Karpas-422 (cell line): ENCODE measurements around the gene SLC6A3. TPM values are rescaled to one million over a fixed set of nuclear protein-coding genes. Genes with fewer than 3 reads are reported as not detected.

Experiments
- DNase-seq: peaks from one replicate; pipeline ENCODE4 v3.0.0-alpha.2; 2015
- H2AFZ ChIP-seq: fragments of 200-600 bp; sonication (generic); 2 replicates; pipeline ENCODE4 v1.6.1; 2014; ENCODE audit warnings: antibody characterized with exemption, low read length, mixed read lengths
- H3K27ac ChIP-seq: fragments of 200-600 bp; sonication (generic); 2 replicates; pipeline ENCODE4 v1.5.1; 2014; ENCODE audit warnings: mild to moderate bottlenecking, low read length, moderate library complexity
- H3K27me3 ChIP-seq: fragments of 200-600 bp; sonication (generic); 2 replicates; pipeline ENCODE4 v1.6.1; 2014; ENCODE audit warnings: low read length, mixed read lengths
- H3K36me3 ChIP-seq: fragments of 200-600 bp; sonication (generic); 2 replicates; pipeline ENCODE4 v1.6.1; 2014; ENCODE audit warnings: low read length, mixed read lengths; ENCODE audit not compliant: insufficient read depth
- H3K4me1 ChIP-seq: fragments of 200-600 bp; sonication (generic); 2 replicates; pipeline ENCODE4 v1.6.1; 2014; ENCODE audit warnings: mild to moderate bottlenecking, low read length, mixed read lengths
- H3K4me2 ChIP-seq: fragments of 200-600 bp; sonication (generic); 2 replicates; pipeline ENCODE4 v1.6.1; 2014; ENCODE audit warnings: low read length, low read depth, mild to moderate bottlenecking; ENCODE audit not compliant: poor library complexity, severe bottlenecking
- H3K4me3 ChIP-seq: fragments of 200-600 bp; sonication (generic); 2 replicates; pipeline ENCODE4 v1.5.1; 2014; ENCODE audit warnings: mild to moderate bottlenecking, antibody characterized with exemption, low read length, mixed read lengths
- H3K79me2 ChIP-seq: fragments of 200-600 bp; sonication (generic); 2 replicates; pipeline ENCODE4 v1.6.1; 2014; ENCODE audit warnings: mild to moderate bottlenecking, low read length, mixed read lengths
- H3K9ac ChIP-seq: fragments of 200-600 bp; sonication (generic); 2 replicates; pipeline ENCODE4 v1.6.0; 2014; ENCODE audit warnings: low read length
- H3K9me2 ChIP-seq: fragments of 200-600 bp; sonication (generic), shearing (Covaris generic); replicated peaks from 2 replicates; pipeline ENCODE4 v1.6.0; 2014; ENCODE audit warnings: mild to moderate bottlenecking, low read length, moderate library complexity; ENCODE audit not compliant: insufficient read depth
- H3K9me3 ChIP-seq: fragments of 300-700, 200-600 bp; sonication (generic); 2 replicates; pipeline ENCODE4 v1.6.1; 2014; ENCODE audit warnings: low read length, mixed read lengths
- H4K20me1 ChIP-seq: fragments of 200-600 bp; sonication (generic); 2 replicates; pipeline ENCODE4 v1.6.1; 2014; ENCODE audit warnings: mild to moderate bottlenecking, antibody characterized with exemption, low read length, low read depth; ENCODE audit not compliant: insufficient read depth
- total RNA-seq: library from RNA; depleted of rRNA; stranded (reverse); fragments of >200 nt; shearing (Covaris generic); gene quantifications from 2 replicates; pipeline ENCODE4 v1.2.3, GENCODE V29; 2014; ENCODE audit warnings: low replicate concordance

SLC6A3 gene
- total RNA-seq, 1 experiment from 2014 or later, result not detected

DNA sequence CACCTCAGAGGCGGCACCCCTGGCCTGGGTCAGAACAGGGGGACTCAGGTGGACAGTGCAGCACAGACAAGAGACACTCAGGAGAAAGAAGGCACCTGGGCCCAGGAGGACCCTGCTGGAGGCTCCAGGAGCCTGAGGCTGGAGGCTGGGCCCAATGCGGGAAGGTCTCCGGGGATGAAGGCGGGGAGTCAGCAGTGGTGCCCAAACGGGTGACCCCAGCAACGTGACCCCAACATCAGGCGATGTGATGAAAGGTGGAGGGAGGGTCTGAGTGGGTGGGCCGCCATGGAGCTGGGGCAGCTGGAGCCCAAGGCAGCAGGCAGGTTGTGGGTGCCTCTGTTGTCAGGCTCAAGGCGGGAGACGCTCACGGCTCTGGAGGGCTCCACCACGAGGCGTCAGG lies 41.0 kb upstream of the SLC6A3 start:
- H3K27ac ChIP-seq, result no peak overlapping the region
- no peak for DNase-seq
- H3K9me2 ChIP-seq, result no peaks in the 10 kb centered on the region
- peaks cover 9% of the 10 kb centered on the region; the same call in 1 of the 2 replicates for H3K36me3 ChIP-seq
- H3K27me3 ChIP-seq, result no peaks in the 10 kb centered on the region
- H3K9ac ChIP-seq, result no peak overlapping the region
- no peaks in the 10 kb centered on the region for H3K9me3 ChIP-seq
- no peak overlapping the region for H3K4me3 ChIP-seq
- H3K4me2 ChIP-seq, result no peak overlapping the region
- no peak overlapping the region for H2AFZ ChIP-seq
- H4K20me1 ChIP-seq, result peaks cover 8% of the 10 kb centered on the region; the same call in 1 of the 2 replicates
- no peaks in the 10 kb centered on the region; the same call in 1 of the 2 replicates for H3K79me2 ChIP-seq
- peaks cover 47% of the 10 kb centered on the region for H3K4me1 ChIP-seq

GRCh38 chr5:1485579-1486118 lies 40.4 kb upstream of the SLC6A3 start:
- no peak overlapping the region for H3K4me3 ChIP-seq
- H3K79me2 ChIP-seq, result no peaks in the 10 kb centered on the region; the same call in 1 of the 2 replicates
- H3K9me3 ChIP-seq, result no peaks in the 10 kb centered on the region
- peaks cover 8% of the 10 kb centered on the region; the same call in 1 of the 2 replicates for H4K20me1 ChIP-seq
- no peak overlapping the region for H2AFZ ChIP-seq
- H3K27ac ChIP-seq, result peak overlapping the region; percentile 73
- peaks cover 52% of the 10 kb centered on the region for H3K4me1 ChIP-seq
- no peaks in the 10 kb centered on the region for H3K27me3 ChIP-seq
- no peaks in the 10 kb centered on the region for H3K9me2 ChIP-seq
- peak overlapping the region; percentile 23 for H3K4me2 ChIP-seq
- peaks cover 9% of the 10 kb centered on the region; the same call in 1 of the 2 replicates for H3K36me3 ChIP-seq
- no peak for DNase-seq
- H3K9ac ChIP-seq, result peak overlapping the region; percentile 38; the same call in 1 of the 2 replicates

DNA sequence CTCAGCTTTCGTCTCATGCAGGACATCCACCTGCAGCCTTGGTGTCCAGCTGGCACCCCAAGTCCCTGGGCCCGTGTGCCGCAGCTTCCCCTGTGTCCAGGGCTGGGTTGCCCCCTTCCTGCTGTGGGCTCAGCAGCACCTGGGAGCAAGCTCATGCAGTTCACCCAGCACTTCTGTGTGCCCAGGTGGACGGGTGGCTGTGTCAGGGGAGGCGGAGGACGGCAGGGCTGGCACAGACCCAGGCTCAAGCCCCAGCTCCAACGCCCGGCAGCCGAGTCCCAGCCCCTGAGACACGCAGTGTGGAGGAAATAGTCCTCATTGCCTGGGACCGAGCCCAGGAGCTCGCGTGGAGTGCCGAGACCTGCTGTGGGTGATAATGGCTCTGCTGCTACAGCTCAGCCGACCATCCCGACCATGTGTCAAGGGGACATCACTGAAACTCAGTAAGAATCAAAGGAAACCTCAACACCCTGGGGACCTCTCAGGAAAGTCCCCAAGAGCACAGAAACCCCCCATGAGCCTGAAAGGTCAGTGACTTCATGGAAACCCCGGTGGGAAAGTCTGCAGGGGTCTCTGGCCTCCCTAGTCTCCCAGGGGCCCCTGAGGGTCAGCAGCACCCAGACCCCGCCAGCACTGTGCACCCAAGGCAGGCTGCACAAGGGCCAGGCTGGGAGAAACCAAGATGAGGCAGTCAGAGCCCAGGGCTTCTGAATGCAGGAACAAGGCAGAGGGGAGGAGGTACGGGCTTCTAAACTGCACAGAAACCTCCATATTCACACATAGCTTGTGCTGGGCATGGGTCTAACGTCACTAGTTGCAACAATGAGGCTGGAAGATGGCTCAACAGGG lies 39.7 kb upstream of the SLC6A3 start:
- DNase-seq, result peak; percentile 54

GRCh38 chr5:1483856-1484729 lies 38.9 kb upstream of the SLC6A3 start:
- Histone ChIP-seq H3K9me2 (no peaks in the 10 kb centered on the region), H3K4me3 (no peak overlapping the region), H2AFZ (no peak overlapping the region), H4K20me1 (peaks cover 11% of the 10 kb centered on the region; the same call in 1 of the 2 replicates), H3K27ac (peak overlapping the region; percentile 73), H3K36me3 (peaks cover 13% of the 10 kb centered on the region; the same call in 1 of the 2 replicates), H3K9ac (0 out of 2 replicates have a peak overlapping the region, but pooled peaks have one; percentile 38), H3K4me1 (peaks cover 51% of the 10 kb centered on the region), H3K79me2 (no peaks in the 10 kb centered on the region; the same call in 1 of the 2 replicates), H3K9me3 (no peaks in the 10 kb centered on the region), H3K4me2 (no peak overlapping the region), H3K27me3 (no peaks in the 10 kb centered on the region)
- no peak for DNase-seq

More for the DNA sequence above, 39.7 kb upstream of the SLC6A3 start:
- H3K9me3 ChIP-seq, result no peaks in the 10 kb centered on the region
- no peaks in the 10 kb centered on the region for H3K27me3 ChIP-seq
- H3K4me3 ChIP-seq, result no peak overlapping the region
- H4K20me1 ChIP-seq, result peaks cover 9% of the 10 kb centered on the region; the same call in 1 of the 2 replicates
- no peak overlapping the region for H2AFZ ChIP-seq
- peaks cover 9% of the 10 kb centered on the region; the same call in 1 of the 2 replicates for H3K36me3 ChIP-seq
- no peaks in the 10 kb centered on the region for H3K9me2 ChIP-seq
- H3K79me2 ChIP-seq, result no peaks in the 10 kb centered on the region; the same call in 1 of the 2 replicates
- H3K9ac ChIP-seq, result peak overlapping the region; percentile 38; the same call in 1 of the 2 replicates
- H3K4me2 ChIP-seq, result peak overlapping the region; percentile 30
- peaks cover 57% of the 10 kb centered on the region for H3K4me1 ChIP-seq
- peak overlapping the region; percentile 73 for H3K27ac ChIP-seq

GRCh38 chr5:1483064-1483463 lies 37.8 kb upstream of the SLC6A3 start:
- Histone ChIP-seq H3K4me2 (no peak overlapping the region), H3K79me2 (no peaks in the 10 kb centered on the region; the same call in 1 of the 2 replicates), H3K9ac (no peak overlapping the region), H3K27ac (no peak overlapping the region), H2AFZ (no peak overlapping the region), H3K4me3 (no peak overlapping the region), H4K20me1 (peaks cover 11% of the 10 kb centered on the region; the same call in 1 of the 2 replicates), H3K9me2 (no peaks in the 10 kb centered on the region), H3K9me3 (no peaks in the 10 kb centered on the region), H3K27me3 (no peaks in the 10 kb centered on the region), H3K36me3 (peaks cover 19% of the 10 kb centered on the region; the same call in 1 of the 2 replicates), H3K4me1 (peaks cover 44% of the 10 kb centered on the region)
- DNase-seq, result no peak

DNA sequence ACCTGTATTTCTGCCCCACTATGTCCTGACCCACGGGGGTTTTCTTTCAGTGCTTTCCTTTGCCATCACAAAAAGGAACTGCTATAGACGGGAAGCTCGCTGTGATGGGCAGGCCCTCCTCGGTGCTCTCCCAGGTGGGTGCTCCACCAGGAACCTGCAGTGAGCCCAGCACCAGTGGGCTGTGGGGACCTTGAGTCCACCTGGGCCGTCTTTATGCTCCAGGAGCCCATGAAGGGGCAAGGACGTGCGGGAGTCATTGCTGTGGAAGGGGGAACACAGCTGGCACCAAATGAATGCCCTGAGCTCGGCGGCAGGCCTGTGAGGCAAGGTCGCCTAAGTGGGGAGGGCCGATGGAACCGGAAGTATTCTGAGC lies 36.7 kb upstream of the SLC6A3 start:
- H3K36me3 ChIP-seq, result peaks cover 16% of the 10 kb centered on the region; the same call in 1 of the 2 replicates
- no peak overlapping the region for H2AFZ ChIP-seq
- H3K9me3 ChIP-seq, result no peaks in the 10 kb centered on the region
- DNase-seq, result no peak
- peaks cover 44% of the 10 kb centered on the region for H3K4me1 ChIP-seq
- peaks cover 11% of the 10 kb centered on the region; the same call in 1 of the 2 replicates for H4K20me1 ChIP-seq
- H3K27ac ChIP-seq, result 0 out of 2 replicates have a peak overlapping the region, but pooled peaks have one; percentile 29
- no peaks in the 10 kb centered on the region for H3K27me3 ChIP-seq
- no peaks in the 10 kb centered on the region for H3K79me2 ChIP-seq
- no peak overlapping the region for H3K4me2 ChIP-seq
- no peak overlapping the region for H3K4me3 ChIP-seq
- no peak overlapping the region for H3K9ac ChIP-seq
- no peaks in the 10 kb centered on the region for H3K9me2 ChIP-seq

DNA sequence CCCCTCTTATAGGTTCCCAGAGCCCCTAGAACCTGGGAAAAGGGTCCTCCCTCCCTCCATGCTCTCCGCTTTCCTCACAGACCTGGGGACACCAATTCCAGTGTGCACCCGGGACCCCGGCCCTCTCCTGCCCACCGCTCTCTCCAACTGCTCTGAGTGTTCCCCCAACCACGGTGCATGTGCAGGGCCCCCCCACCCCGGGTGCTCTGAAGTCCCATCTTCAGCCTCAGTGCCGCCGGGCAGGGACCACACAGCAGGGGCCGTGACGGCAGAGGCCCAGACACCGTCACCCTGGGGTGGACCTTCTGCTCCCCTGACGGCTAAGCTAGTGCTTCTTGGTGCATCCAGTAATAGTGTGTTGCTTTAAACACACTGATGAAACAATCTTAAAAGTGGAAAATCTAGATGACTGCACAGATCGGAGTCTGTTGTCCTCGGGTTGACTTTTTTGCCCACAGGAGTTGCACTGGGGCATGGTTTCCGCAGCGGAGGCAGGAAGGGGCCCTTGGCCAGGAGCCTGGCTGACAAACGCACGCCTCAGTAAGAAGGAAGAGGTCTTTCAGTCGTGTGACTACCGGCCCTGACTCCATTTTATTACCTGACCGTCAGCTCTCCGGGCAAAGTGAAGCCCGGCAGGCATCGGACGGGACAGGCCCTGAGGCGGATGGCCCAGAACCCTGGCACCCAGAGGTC lies 36.2 kb upstream of the SLC6A3 start:
- peaks cover 41% of the 10 kb centered on the region for H3K4me1 ChIP-seq
- no peaks in the 10 kb centered on the region for H3K9me2 ChIP-seq
- no peak overlapping the region for H3K9ac ChIP-seq
- no peak overlapping the region for H3K4me3 ChIP-seq
- DNase-seq, result no peak
- H4K20me1 ChIP-seq, result peaks cover 10% of the 10 kb centered on the region; the same call in 1 of the 2 replicates
- H3K36me3 ChIP-seq, result peaks cover 16% of the 10 kb centered on the region; the same call in 1 of the 2 replicates
- H3K9me3 ChIP-seq, result no peaks in the 10 kb centered on the region
- H3K27ac ChIP-seq, result 0 out of 2 replicates have a peak overlapping the region, but pooled peaks have one; percentile 29
- no peaks in the 10 kb centered on the region for H3K79me2 ChIP-seq
- H3K27me3 ChIP-seq, result no peaks in the 10 kb centered on the region
- no peak overlapping the region for H3K4me2 ChIP-seq
- no peak overlapping the region for H2AFZ ChIP-seq
